Kidney (tissue), 22 donors: Measurements from ENCODE around the gene P3H1. TPM values are rescaled to one million over a fixed set of nuclear protein-coding genes. Genes with fewer than 3 reads are reported as not detected.
"Not testable (repeated sequence)": the region's sequence is repeated elsewhere in the genome, so short reads cannot be mapped to it uniquely, and the experiment has no call there.

ENCODE experiments used
- DNase-seq, 5 donors: peaks; one replicate each; pipeline ENCODE4 v3.0.0-alpha.2; 2013 to 2020
- FAIRE-seq: peaks from 2 replicates; lab custom pipeline; 2012; peaks lifted over from hg19 to GRCh38; lab: Jason Lieb, UNC
- H3K27ac ChIP-seq, 2 donors: one replicate each; pipeline ENCODE4 v1.7.0; 2013; ENCODE audit warnings: low read depth in 2 of 2, low read length in 2 of 2, inconsistent platforms in 1 of 2
- H3K27me3 ChIP-seq: one replicate; pipeline ENCODE4 v1.7.1; 2013; ENCODE audit warnings: low read length, inconsistent platforms; ENCODE audit not compliant: control insufficient read depth, insufficient read depth
- H3K36me3 ChIP-seq, 3 donors: one replicate each; pipeline versions ENCODE4 v1.7.0 to v1.7.1; 2013; ENCODE audit warnings: low read length in 3 of 3, control low read depth in 1 of 3, inconsistent platforms in 1 of 3; ENCODE audit not compliant: insufficient read depth in 3 of 3, control insufficient read depth in 2 of 3
- H3K4me1 ChIP-seq, 3 donors: one replicate each; pipeline versions ENCODE4 v1.7.0 to v1.7.1; 2013; ENCODE audit warnings: low read length in 3 of 3, inconsistent platforms in 1 of 3, low read depth in 1 of 3; ENCODE audit not compliant: control insufficient read depth in 2 of 3, insufficient read depth in 2 of 3
- H3K4me3 ChIP-seq, 3 donors: one replicate each; pipeline versions ENCODE4 v1.7.0 to v1.8.1; 2013; ENCODE audit warnings: low read length in 3 of 3, control low read depth in 1 of 3, inconsistent platforms in 1 of 3
- H3K9ac ChIP-seq, 3 donors: one replicate each; pipeline versions ENCODE4 v1.7.0 to v1.7.1; 2013; ENCODE audit warnings: low read length in 3 of 3, control low read depth in 1 of 3, inconsistent platforms in 1 of 3
- H3K9me3 ChIP-seq, 3 donors: one replicate each; pipeline versions ENCODE4 v1.7.0 to v1.7.1; 2013; ENCODE audit warnings: low read length in 3 of 3, control low read depth in 1 of 3, inconsistent platforms in 1 of 3; ENCODE audit not compliant: control insufficient read depth in 2 of 3, insufficient read depth in 1 of 3
- intact Hi-C: fragments of 100-400 bp; cut with DNase I; formaldehyde crosslinking; loops from one replicate; pipeline ENCODE4 v1.11.1; 2022
- long read RNA-seq, 10 donors: library from polyadenylated mRNA in 1 of 10; unstranded in 1 of 10; transcript quantifications; one replicate each; pipeline ENCODE4 v2.0.0 and lab custom pipeline, GENCODE V29; 2021 to 2026
- polyA plus RNA-seq: library from polyadenylated mRNA; stranded (reverse); fragments of 350-450 nt; fragmentation: Illumina TruSeq; extraction: RNeasy Lipid Tissue Mini Kit (QIAGEN cat#74804); gene quantifications from one replicate; pipeline ENCODE4 v1.2.3, GENCODE V29; 2014; ENCODE audit warnings: low read depth, low replicate concordance; ENCODE audit not compliant: insufficient read depth
- total RNA-seq: library from RNA; stranded (reverse); fragmentation: NEBNext Ultra II Directional; extraction: Animal tissue kit (Norgen Biotek cat#: 25700); gene quantifications from one replicate; pipeline ENCODE4 v1.2.1, GENCODE V29; 2021
- TF ChIP-seq, protein P1 (sequence below): IDR thresholded peaks from 3 replicates; pipeline ENCODE4 v1.5.1; 2012; ENCODE audit warnings: mild to moderate bottlenecking, moderate library complexity, borderline replicate concordance; ENCODE audit not compliant: insufficient read depth; ENCODE audit errors: extremely low read depth
- donor health status: control.
- donor health status: control.
- donor health status: control.
- donor health status: control.
- donor health status: control.
- donor health status: DM: yes; HTN: yes; CAD: no.
- donor health status: Normal renal cell carcinoma (clear cell type).

Gene P3H1, protein sequence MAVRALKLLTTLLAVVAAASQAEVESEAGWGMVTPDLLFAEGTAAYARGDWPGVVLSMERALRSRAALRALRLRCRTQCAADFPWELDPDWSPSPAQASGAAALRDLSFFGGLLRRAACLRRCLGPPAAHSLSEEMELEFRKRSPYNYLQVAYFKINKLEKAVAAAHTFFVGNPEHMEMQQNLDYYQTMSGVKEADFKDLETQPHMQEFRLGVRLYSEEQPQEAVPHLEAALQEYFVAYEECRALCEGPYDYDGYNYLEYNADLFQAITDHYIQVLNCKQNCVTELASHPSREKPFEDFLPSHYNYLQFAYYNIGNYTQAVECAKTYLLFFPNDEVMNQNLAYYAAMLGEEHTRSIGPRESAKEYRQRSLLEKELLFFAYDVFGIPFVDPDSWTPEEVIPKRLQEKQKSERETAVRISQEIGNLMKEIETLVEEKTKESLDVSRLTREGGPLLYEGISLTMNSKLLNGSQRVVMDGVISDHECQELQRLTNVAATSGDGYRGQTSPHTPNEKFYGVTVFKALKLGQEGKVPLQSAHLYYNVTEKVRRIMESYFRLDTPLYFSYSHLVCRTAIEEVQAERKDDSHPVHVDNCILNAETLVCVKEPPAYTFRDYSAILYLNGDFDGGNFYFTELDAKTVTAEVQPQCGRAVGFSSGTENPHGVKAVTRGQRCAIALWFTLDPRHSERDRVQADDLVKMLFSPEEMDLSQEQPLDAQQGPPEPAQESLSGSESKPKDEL
- total RNA-seq (29.7 TPM), polyA plus RNA-seq (19.0 TPM)
- long read RNA-seq, donor 1, transcript P3H1-202 (15 exons, 2,585 nt): major isoform, 10 of 16 reads
- long read RNA-seq, donor 1, partial matches to known transcripts: 0 of 16 reads
- long read RNA-seq, donor 1, other reads (novel, unspliced or antisense): 0 of 16 reads
- long read RNA-seq, donor 2, transcript P3H1-202 (15 exons, 2,585 nt): major isoform, 16 of 21 reads
- long read RNA-seq, donor 2, partial matches to known transcripts: 0 of 21 reads
- long read RNA-seq, donor 2, other reads (novel, unspliced or antisense): 0 of 21 reads
- long read RNA-seq, donor 3, transcript P3H1-202 (15 exons, 2,585 nt): major isoform, 11 of 15 reads
- long read RNA-seq, donor 3, partial matches to known transcripts: 0 of 15 reads
- long read RNA-seq, donor 3, other reads (novel, unspliced or antisense): 0 of 15 reads
- long read RNA-seq, donor 4, transcript P3H1-202 (15 exons, 2,585 nt): major isoform, 8 of 14 reads
- long read RNA-seq, donor 4, partial matches to known transcripts: 0 of 14 reads
- long read RNA-seq, donor 4, other reads (novel, unspliced or antisense): 0 of 14 reads
- long read RNA-seq, donor 5, partial matches to known transcripts: 0 of 1 reads
- long read RNA-seq, donor 5, other reads (novel, unspliced or antisense): 0 of 1 reads
- long read RNA-seq, donor 6, partial matches to known transcripts: 0 of 2 reads
- long read RNA-seq, donor 6, other reads (novel, unspliced or antisense): 0 of 2 reads
- long read RNA-seq, donor 7, transcript P3H1-202 (15 exons, 2,585 nt): major isoform, 13 of 27 reads
- long read RNA-seq, donor 7, partial matches to known transcripts: 3 of 27 reads
- long read RNA-seq, donor 7, other reads (novel, unspliced or antisense): 9 of 27 reads
- long read RNA-seq, donor 8, transcript P3H1-202 (15 exons, 2,585 nt): major isoform, 8 of 10 reads
- long read RNA-seq, donor 8, partial matches to known transcripts: 0 of 10 reads
- long read RNA-seq, donor 8, other reads (novel, unspliced or antisense): 0 of 10 reads
- long read RNA-seq, donor 9, partial matches to known transcripts: 0 of 2 reads
- long read RNA-seq, donor 9, other reads (novel, unspliced or antisense): 0 of 2 reads
- long read RNA-seq, donor 10, transcript P3H1-202 (15 exons, 2,585 nt): major isoform, 9 of 11 reads
- long read RNA-seq, donor 10, partial matches to known transcripts: 0 of 11 reads
- long read RNA-seq, donor 10, other reads (novel, unspliced or antisense): 0 of 11 reads

GRCh38 chr1:42766741-42767509 lies at the start of gene P3H1, which contains the start of gene C1orf50:
TSS of gene P3H1 (minus strand) at chr1:42767028. CDS start at chr1:42766971, 57 bp downstream.
TSS of gene C1orf50 (plus strand) at chr1:42767249. CDS start at chr1:42767312, 63 bp downstream.
- H3K9me3 ChIP-seq: no peaks in the 10 kb centered on the region
- peak; percentile 93 for FAIRE-seq

DNA sequence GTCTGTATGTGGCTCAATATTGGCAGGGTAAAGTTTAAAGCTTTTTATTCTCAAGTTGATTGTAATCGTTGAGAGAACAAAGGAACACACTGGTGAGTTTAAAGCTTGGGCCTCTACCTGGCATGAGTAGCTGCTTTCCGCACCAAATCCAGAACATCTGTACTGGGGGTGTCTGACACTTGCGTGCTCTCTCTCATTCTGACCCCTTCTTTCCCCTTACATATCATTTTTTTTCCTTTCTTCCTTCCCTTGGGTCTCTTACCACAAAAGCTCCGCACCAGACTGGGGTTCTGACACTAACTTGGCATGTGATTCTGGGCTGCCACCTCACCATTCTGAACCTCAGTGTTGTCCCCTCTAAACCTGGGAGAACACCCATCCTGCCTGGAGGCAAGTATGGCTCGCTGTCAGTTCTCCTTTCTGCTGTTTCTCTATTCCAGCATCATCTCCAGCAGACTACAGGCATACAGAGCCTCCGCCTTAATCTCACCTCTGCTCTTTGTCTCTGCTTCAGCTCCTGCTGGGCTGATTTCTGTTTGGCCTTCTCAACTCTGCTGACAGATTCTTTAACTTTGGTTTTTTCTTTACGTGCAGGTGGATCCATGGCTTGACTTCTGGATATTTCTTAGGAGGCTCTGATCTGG lies 49.2 kb upstream of the P3H1 start:
- Histone ChIP-seq H3K9ac (peak overlapping the region in 2 of 3 donors; percentile 59 to 66), H3K27ac (peak overlapping the region in 1 of 2 donors; percentile 61), H3K4me3 (peak overlapping the region; percentile 69 to 81 (median 81)), H3K4me1 (peaks cover 0 to 15% (median 10%) of the 10 kb centered on the region in 3 donors), H3K36me3 (peaks cover 0 to 2% (median 0%) of the 10 kb centered on the region in 3 donors), H3K27me3 (no peaks in the 10 kb centered on the region), H3K9me3 (no peaks in the 10 kb centered on the region)
- TF ChIP-seq, protein P1, sequence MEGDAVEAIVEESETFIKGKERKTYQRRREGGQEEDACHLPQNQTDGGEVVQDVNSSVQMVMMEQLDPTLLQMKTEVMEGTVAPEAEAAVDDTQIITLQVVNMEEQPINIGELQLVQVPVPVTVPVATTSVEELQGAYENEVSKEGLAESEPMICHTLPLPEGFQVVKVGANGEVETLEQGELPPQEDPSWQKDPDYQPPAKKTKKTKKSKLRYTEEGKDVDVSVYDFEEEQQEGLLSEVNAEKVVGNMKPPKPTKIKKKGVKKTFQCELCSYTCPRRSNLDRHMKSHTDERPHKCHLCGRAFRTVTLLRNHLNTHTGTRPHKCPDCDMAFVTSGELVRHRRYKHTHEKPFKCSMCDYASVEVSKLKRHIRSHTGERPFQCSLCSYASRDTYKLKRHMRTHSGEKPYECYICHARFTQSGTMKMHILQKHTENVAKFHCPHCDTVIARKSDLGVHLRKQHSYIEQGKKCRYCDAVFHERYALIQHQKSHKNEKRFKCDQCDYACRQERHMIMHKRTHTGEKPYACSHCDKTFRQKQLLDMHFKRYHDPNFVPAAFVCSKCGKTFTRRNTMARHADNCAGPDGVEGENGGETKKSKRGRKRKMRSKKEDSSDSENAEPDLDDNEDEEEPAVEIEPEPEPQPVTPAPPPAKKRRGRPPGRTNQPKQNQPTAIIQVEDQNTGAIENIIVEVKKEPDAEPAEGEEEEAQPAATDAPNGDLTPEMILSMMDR: no peak
- no peak for FAIRE-seq
- peak in 2 of 5 donors; percentile 10 to 45 for DNase-seq
- intact Hi-C loops: no loop called here

More at GRCh38 chr1:42766741-42767509, at the start of gene P3H1, which contains the start of gene C1orf50:
- peak within 1 kb of the TSS; percentile 81 to 93 (median 85) for H3K9ac ChIP-seq
- intact Hi-C loops: no loop called here
- H3K36me3 ChIP-seq: no peaks in the 10 kb centered on the region
- peak; percentile 100 for DNase-seq
- H3K4me3 ChIP-seq: peak within 1 kb of the TSS; percentile 82 to 89 (median 89)
- H3K27me3 ChIP-seq: no peaks in the 10 kb centered on the region
- H3K27ac ChIP-seq: peak within 1 kb of the TSS; percentile 84 to 85
- TF ChIP-seq, protein P1: no peak
- H3K4me1 ChIP-seq: peaks cover 0 to 8% (median 0%) of the 10 kb centered on the region in 3 donors

GRCh38 chr1:42814815-42815214 lies 48.0 kb upstream of the P3H1 start:
- H3K9ac ChIP-seq, intact Hi-C loops, H3K27ac ChIP-seq, H3K4me3 ChIP-seq, H3K9me3 ChIP-seq, H3K27me3 ChIP-seq, H3K36me3 ChIP-seq, FAIRE-seq, DNase-seq: not testable (repeated sequence)
- peaks cover 0 to 15% (median 10%) of the 10 kb centered on the region in 3 donors for H3K4me1 ChIP-seq
